Stimulated activated CD8-positive, alpha-beta memory T cell treated with anti-CD3 and anti-CD28 coated beads, Interleukin-2, amount 100 ng/mL, for 1 hour (primary cell): ENCODE measurements around the gene SRRM4.
"Not testable (repeated sequence)": the region's sequence is repeated elsewhere in the genome, so short reads cannot be mapped to it uniquely, and the experiment has no call there.

Experiments used
- DNase-seq, 2 donors: peaks; one replicate each; pipeline ENCODE4 v3.0.0-alpha.2; 2020; ENCODE audit warnings: low read depth in 2 of 2

The SRRM4 gene

DNA sequence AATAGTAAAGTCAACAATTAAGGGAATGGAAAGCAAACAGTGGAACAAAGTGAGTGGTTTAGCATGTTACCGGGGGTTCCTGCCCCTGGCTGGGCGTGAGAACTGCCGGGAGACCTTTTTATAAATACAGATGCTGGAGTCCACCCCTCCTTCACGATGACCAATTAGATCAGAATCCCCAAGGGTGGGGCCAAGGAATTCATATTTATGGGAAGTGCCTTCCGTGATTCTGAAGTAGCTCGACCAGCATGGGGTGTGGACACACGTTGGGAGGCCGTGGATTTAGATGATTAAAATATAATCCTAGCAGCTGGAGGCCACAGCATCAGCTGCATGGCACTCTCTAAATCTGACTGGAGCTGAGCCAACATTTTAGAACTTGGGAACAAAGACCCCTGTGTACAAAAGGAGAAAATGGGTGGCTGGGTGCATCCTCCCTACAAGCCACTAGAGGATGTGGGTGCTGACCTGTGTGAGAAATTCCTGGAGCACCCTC, 87.9 kb downstream of the SRRM4 start:
- DNase-seq: no peak

DNA sequence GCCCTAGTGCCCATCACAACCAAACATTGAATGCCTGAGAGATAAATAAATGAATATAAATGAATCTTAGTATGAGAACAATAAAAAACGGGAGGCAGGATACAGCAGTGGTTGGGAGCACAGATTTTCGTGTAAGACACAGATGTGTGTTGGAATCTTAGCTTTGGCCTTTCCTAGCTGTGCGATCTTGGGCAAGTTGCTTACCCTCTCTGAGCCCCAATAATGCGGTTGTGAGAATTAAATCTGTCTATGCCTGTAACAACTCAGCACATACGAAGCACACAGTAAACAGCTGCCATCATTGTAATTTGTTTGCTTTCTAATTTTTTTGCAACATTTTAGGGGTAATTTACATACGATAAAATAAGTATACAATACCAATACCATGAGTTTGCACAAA, 89.8 kb downstream of the SRRM4 start:
- no peak for DNase-seq

DNA sequence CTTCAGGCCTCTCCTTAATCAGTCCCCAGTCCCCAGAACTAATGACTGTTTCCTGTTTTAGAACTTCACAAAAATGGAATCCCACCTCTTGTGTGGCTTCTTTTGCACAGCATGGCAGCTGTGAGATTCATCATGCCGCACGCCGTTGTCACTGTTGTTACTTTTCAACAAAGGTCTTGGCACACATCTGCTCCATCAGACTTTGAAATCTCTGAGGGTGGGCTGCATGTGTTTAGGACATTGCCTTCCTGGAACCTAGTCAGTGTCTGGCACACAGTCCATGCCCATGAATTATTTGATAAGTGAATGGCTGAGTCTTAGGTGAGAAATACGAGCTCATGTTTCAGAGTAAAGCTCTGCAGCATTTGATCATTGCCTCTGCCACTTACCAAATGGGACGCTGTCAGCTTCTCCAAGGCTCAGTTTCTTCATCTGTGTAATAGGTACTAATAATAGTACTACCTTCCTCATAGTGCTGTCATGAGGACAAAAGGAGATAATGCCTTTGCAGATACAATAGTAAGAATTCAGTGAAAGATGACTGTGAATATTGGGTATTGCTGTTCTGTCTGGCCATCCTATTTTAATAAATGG, 90.4 kb downstream of the SRRM4 start:
- DNase-seq: no peak

DNA sequence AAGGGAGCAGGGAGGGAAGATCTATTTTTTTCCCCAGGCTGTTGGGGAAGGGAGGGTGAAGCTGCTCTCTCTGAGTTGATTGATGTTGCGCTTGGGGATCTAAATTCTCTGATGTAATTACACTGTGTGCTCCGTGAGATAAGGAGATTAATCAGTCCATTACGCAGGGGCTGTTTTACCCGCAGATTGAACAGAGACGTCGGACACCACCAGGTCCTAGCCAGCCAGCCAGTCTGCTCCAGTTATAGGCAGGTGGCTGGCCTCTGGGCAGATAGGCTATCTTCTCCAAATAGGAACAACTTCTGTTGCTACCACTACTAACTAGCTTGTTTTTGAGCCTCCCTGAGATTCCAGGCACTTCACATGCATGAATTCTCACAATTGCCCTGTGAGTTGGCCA, 91.1 kb downstream of the SRRM4 start:
- no peak for DNase-seq

GRCh38 chr12:119075222-119075787, 94.0 kb downstream of the SRRM4 start:
- no peak for DNase-seq

DNA sequence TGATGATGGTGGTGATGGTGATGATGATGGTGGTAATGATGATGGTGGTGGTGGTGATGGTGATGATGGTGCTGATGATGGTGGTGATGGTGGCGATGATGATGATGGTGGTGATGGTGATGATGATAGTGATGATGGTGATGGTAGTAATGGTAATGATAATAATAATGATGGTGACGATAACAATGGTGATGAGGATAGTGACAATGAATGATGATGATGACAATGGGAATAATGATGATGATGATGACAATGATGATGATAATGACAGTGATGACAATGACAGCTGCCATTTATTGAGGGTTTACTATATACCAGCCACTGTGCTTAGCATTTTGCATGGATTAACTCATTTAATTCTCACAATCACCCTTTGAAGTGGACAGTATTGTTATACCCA, 94.6 kb downstream of the SRRM4 start:
- no peak for DNase-seq

DNA sequence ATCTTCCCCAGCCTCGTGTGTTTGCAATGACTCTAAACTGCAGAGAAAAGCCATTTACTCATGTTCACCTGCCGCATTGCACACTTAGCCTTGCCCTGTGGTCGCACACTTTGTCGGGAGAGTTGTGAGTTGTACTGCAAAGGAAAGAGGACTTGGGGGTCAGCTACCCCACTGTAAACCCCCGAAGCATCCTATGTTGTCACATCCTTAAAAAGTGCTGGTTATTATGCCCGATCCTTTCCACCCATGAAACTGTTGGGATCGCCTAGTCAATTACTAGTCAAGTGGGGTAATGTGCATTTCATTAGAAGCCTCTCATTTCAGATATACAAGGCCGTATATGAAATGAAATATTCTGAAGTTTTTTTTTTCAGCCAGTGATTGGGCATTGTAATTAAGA, 98.2 kb downstream of the SRRM4 start:
- DNase-seq: no peak

GRCh38 chr12:119082016-119082415, 100.7 kb downstream of the SRRM4 start:
- DNase-seq: no peak

- DNase-seq: no peak
Observed at GRCh38 chr12:119082496-119082895, 101.2 kb downstream of the SRRM4 start.

- DNase-seq: no peak
Observed at GRCh38 chr12:119088685-119089379, 107.5 kb downstream of the SRRM4 start.

- no peak for DNase-seq
Observed at GRCh38 chr12:119089380-119090013, 108.2 kb downstream of the SRRM4 start.

DNA sequence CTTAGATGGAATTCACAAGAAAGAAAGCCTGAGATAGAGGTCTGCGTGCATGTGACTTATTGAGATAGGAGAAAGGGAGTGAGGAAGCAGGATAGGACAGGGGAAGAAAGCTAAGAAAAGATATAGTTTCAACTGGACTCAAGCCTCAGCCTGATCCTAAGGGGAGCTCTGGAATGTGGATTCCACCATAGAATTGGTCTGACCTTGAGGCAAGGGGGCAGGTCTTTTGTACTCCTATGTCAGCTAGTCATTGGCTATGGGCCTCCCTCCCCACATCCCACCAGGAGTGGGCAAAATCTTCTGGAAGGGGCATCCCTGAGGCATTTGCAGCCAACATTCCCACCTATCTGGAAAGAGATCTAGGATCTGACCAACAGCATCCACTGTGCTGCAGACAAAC, 108.9 kb downstream of the SRRM4 start:
- DNase-seq: no peak

- DNase-seq: no peak
Observed at GRCh38 chr12:119090865-119091264, 109.5 kb downstream of the SRRM4 start.

GRCh38 chr12:119096429-119097202, 115.3 kb downstream of the SRRM4 start:
- DNase-seq: no peak

- no peak for DNase-seq
Observed at GRCh38 chr12:119100933-119101332, 119.6 kb downstream of the SRRM4 start.

DNA sequence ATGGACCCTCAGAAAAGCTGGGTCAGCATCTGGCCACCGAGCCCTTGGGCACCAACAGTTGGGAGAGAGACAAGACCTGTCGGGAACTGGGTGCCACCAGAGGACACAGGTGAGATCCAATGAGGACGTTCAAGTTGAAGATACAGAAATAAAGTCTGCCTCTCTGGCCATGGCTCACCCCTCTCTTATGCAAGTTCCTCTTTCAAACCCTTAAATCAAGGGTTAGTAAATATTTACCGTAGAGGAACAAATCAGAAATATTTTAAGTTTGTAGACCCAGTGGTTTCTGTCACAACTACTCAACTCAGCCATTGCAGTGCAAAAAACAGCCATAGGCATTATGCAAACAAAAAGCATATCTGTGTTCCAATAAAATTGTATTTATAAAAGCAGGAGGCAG, 120.9 kb downstream of the SRRM4 start:
- no peak for DNase-seq

- DNase-seq: no peak
Observed at GRCh38 chr12:119102714-119103113, 121.4 kb downstream of the SRRM4 start.

- DNase-seq: not testable (repeated sequence)
Observed at GRCh38 chr12:119104969-119105368, 123.6 kb downstream of the SRRM4 start.

- DNase-seq: no peak
Observed at GRCh38 chr12:119113496-119113986, 132.2 kb downstream of the SRRM4 start.

- DNase-seq: no peak
Observed at GRCh38 chr12:119114294-119114693, 133.0 kb downstream of the SRRM4 start.

DNA sequence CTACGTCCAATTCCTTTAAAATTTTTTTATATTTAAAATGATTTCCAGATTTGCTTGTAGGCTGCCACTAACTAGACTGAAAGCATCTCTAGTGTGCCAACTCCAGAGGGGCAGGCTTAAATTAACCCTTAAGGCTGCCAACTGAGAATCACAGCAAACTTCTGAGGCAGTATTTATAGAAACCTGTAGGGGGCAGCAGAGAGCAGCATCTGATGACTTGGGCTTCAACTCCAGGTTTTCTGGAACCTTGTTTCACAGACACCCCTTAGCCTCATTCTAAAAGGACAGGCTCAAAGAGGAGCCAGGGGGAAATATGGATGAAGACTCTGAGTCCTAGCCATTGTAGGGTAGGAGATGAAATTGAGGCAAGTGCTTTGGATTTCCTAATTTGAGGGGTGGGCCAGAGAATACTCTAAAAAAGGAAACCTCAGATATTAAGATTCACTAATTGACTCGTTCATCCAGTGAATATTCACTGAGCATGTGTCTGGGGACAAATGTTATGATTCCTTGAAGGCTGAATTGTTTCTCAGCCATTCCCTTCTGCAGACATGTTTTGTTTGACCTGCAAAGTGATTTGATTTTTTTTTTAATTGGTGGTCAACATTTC, 134.1 kb downstream of the SRRM4 start:
- no peak for DNase-seq
